Measurements from ENCODE around the gene UCN2.

Gene UCN2

DNA sequence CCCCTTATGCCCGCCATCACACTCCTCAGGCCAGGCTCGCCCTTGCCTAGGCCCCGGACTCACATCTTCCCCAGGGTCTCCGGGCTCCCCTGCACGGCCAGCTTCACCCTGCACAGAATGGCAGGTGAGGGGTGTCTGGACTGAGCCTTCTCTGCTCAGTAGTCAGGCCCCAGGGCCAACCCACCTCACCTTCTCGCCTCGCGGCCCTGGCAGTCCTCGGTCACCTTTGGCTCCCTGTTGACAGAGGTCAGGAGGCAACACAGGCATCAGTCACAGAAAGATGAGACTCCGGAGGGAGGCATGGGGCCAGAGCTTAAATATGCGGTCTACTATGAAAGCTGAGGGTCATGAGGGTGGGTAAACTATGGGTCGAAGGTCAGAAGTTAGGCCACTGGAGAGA lies 8.4 kb upstream of the UCN2 start:
- Histone ChIP-seq H3K4me3 (ENCODE audit: insufficient read depth, low read depth, low read length, poor library complexity, severe bottlenecking) (no peak overlapping the region), H3K4me1 (ENCODE audit: control insufficient read depth, insufficient read depth, low read length, poor library complexity, severe bottlenecking) (no peaks in the 10 kb centered on the region), H3K27me3 (replicated peaks; ENCODE audit: control insufficient read depth, insufficient read depth, low read length, poor library complexity, severe bottlenecking) (no peaks in the 10 kb centered on the region), H3K9me3 (ENCODE audit: control insufficient read depth, low read length) (no peaks in the 10 kb centered on the region), H3K27ac (ENCODE audit: insufficient read depth, low read length, poor library complexity, severe bottlenecking) (no peak overlapping the region), H3K36me3 (ENCODE audit: control insufficient read depth, insufficient read depth, low read length) (no peaks in the 10 kb centered on the region)
- no peak for DNase-seq

DNA sequence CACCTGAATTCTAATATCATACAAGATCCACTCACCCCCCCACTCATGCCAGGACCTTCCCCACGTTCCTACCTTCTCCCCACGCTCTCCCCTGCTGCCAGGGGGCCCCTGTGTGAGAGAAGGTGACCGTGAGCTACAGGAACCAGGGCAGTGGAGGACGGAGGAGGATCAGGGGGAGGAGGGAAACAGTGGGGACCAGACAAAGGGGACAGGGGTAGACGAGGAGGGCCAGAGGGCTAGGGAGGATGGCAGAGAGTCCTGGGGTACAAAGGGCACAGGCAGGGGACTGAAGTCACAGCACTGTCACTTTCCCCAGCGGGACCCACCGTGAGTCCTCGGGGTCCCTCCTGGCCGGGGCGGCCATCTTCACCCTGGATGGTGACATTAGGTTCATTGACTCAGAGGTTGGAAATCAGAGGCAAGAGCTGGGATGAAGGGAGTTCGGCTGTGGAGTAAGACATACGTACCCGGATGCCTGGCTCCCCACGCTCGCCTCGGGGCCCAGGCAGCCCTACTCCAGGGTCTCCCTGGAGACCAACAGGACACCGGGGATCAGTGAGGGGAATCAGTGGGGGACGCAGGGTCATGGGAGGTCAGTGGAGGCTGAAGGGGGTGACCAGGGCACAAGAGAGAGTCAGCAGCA lies 6.3 kb upstream of the UCN2 start:
- Histone ChIP-seq H3K9me3 (ENCODE audit: control insufficient read depth, low read length) (no peaks in the 10 kb centered on the region), H3K27me3 (replicated peaks; ENCODE audit: control insufficient read depth, insufficient read depth, low read length, poor library complexity, severe bottlenecking) (no peaks in the 10 kb centered on the region), H3K4me1 (ENCODE audit: control insufficient read depth, insufficient read depth, low read length, poor library complexity, severe bottlenecking) (no peaks in the 10 kb centered on the region), H3K4me3 (ENCODE audit: insufficient read depth, low read depth, low read length, poor library complexity, severe bottlenecking) (no peak overlapping the region), H3K27ac (ENCODE audit: insufficient read depth, low read length, poor library complexity, severe bottlenecking) (no peak overlapping the region), H3K36me3 (ENCODE audit: control insufficient read depth, insufficient read depth, low read length) (no peaks in the 10 kb centered on the region)
- no peak for DNase-seq

DNA sequence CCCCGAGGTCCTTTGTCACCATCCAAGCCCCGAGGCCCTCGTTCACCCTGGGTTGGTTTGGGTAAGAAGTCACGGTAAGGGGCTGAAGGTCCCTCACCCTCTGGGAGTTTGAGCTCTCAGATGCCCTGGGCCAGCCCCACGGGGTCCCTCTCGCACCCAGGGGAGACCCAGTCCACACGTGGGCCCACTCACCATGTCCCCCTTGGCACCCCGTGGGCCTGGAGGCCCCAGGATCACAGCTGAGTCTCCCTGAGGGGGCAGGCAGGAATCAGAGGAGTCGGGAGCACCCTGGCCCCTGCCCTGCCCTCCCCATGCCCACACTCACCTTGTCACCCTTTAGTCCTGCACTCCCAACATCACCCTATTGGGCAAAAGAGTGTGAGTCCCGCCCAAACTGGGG lies 5.8 kb upstream of the UCN2 start:
- H3K36me3 ChIP-seq (ENCODE audit: control insufficient read depth, insufficient read depth, low read length), result no peaks in the 10 kb centered on the region
- no peaks in the 10 kb centered on the region for H3K4me1 ChIP-seq (ENCODE audit: control insufficient read depth, insufficient read depth, low read length, poor library complexity, severe bottlenecking)
- no peak for DNase-seq
- H3K27me3 ChIP-seq (replicated peaks; ENCODE audit: control insufficient read depth, insufficient read depth, low read length, poor library complexity, severe bottlenecking), result no peaks in the 10 kb centered on the region
- no peak overlapping the region for H3K4me3 ChIP-seq (ENCODE audit: insufficient read depth, low read depth, low read length, poor library complexity, severe bottlenecking)
- no peak overlapping the region for H3K27ac ChIP-seq (ENCODE audit: insufficient read depth, low read length, poor library complexity, severe bottlenecking)
- H3K9me3 ChIP-seq (ENCODE audit: control insufficient read depth, low read length), result no peaks in the 10 kb centered on the region

DNA sequence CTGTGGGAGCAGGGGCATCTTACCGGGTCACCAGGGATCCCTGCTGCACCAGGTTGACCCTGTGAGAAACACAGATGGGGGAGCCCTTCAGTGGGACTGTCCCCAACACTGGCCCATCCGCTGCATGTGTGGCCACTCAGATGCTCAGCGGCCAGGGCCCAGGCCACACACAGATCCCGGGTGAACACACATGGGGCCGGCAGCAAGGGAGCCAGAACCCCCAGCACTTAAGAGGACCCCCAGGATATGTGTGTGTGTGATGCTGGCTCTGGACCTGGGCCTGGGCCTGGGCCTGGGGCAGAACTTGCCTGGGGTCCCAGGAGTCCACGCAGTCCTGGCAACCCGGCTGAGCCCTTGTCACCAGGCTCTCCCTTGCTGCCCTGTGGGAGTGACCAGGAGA lies 4.9 kb upstream of the UCN2 start:
- no peak for DNase-seq
- Histone ChIP-seq H3K4me1 (ENCODE audit: control insufficient read depth, insufficient read depth, low read length, poor library complexity, severe bottlenecking) (no peaks in the 10 kb centered on the region), H3K9me3 (ENCODE audit: control insufficient read depth, low read length) (no peaks in the 10 kb centered on the region), H3K36me3 (ENCODE audit: control insufficient read depth, insufficient read depth, low read length) (no peaks in the 10 kb centered on the region), H3K27ac (ENCODE audit: insufficient read depth, low read length, poor library complexity, severe bottlenecking) (no peak overlapping the region), H3K4me3 (ENCODE audit: insufficient read depth, low read depth, low read length, poor library complexity, severe bottlenecking) (no peak overlapping the region), H3K27me3 (replicated peaks; ENCODE audit: control insufficient read depth, insufficient read depth, low read length, poor library complexity, severe bottlenecking) (no peaks in the 10 kb centered on the region)

DNA sequence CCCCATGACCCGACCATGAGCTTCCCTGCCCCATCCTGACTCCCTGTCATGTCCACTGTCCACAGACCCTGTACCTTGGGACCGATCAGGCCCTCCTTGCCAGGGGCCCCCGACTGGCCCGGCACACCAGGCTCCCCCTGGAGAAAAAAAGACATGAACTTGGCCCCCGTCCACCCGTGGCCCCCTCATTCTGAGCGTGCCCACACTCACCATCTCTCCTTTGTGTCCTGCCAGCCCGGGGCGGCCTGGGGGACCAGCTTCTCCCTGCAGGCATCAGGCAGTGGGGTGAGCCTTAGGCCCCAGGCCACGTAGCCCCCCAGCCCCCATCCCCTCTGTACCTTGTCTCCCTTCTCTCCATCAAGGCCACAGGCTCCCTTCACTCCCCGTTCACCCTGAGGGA lies 3.9 kb upstream of the UCN2 start:
- no peaks in the 10 kb centered on the region for H3K9me3 ChIP-seq (ENCODE audit: control insufficient read depth, low read length)
- no peak for DNase-seq
- H3K4me3 ChIP-seq (ENCODE audit: insufficient read depth, low read depth, low read length, poor library complexity, severe bottlenecking), result no peak overlapping the region
- no peaks in the 10 kb centered on the region for H3K36me3 ChIP-seq (ENCODE audit: control insufficient read depth, insufficient read depth, low read length)
- no peaks in the 10 kb centered on the region for H3K27me3 ChIP-seq (replicated peaks; ENCODE audit: control insufficient read depth, insufficient read depth, low read length, poor library complexity, severe bottlenecking)
- H3K4me1 ChIP-seq (ENCODE audit: control insufficient read depth, insufficient read depth, low read length, poor library complexity, severe bottlenecking), result no peaks in the 10 kb centered on the region
- no peak overlapping the region for H3K27ac ChIP-seq (ENCODE audit: insufficient read depth, low read length, poor library complexity, severe bottlenecking)

DNA sequence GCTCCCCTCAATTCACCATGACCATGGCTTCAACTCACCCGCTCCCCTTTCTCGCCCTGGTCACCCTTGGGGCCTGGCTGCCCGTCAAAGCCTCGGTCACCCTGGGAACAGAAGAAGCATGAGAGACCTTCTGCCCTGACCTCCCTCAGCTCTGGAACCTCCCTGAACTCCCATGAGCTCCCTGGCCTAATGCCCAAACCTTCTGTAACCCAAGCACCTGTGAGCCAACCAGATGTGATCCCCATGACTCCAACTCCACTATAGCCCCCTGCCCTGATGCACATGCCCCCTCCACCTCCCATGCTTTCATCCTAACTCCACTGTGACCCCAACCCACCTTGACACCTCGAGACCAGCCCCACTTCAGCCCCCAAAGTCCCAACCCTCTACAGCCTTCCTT lies 3.5 kb upstream of the UCN2 start:
- DNase-seq, result no peak
- Histone ChIP-seq H3K4me1 (ENCODE audit: control insufficient read depth, insufficient read depth, low read length, poor library complexity, severe bottlenecking) (no peaks in the 10 kb centered on the region), H3K27ac (ENCODE audit: insufficient read depth, low read length, poor library complexity, severe bottlenecking) (no peak overlapping the region), H3K36me3 (ENCODE audit: control insufficient read depth, insufficient read depth, low read length) (no peaks in the 10 kb centered on the region), H3K4me3 (ENCODE audit: insufficient read depth, low read depth, low read length, poor library complexity, severe bottlenecking) (no peak overlapping the region), H3K9me3 (ENCODE audit: control insufficient read depth, low read length) (no peaks in the 10 kb centered on the region), H3K27me3 (replicated peaks; ENCODE audit: control insufficient read depth, insufficient read depth, low read length, poor library complexity, severe bottlenecking) (no peaks in the 10 kb centered on the region)

DNA sequence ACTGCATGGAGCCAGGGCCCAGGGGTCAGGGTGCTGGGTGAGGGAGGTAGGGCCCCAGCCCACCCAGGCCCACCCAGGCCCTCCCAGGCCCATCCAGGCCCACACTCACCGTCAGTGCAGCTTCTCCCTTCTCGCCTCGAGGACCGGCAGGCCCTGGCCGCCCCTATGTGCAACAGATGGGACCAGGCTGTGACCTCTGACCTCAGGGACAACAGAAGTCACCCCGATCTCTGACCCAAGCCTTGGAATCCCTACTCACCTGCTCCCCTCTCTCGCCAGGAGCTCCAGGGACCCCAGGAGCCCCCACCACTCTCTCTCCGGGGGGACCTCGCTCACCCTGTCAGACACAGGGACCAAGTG lies 2.8 kb upstream of the UCN2 start:
- Histone ChIP-seq H3K4me3 (ENCODE audit: insufficient read depth, low read depth, low read length, poor library complexity, severe bottlenecking) (no peak overlapping the region), H3K27ac (ENCODE audit: insufficient read depth, low read length, poor library complexity, severe bottlenecking) (no peak overlapping the region), H3K27me3 (replicated peaks; ENCODE audit: control insufficient read depth, insufficient read depth, low read length, poor library complexity, severe bottlenecking) (no peaks in the 10 kb centered on the region), H3K36me3 (ENCODE audit: control insufficient read depth, insufficient read depth, low read length) (no peaks in the 10 kb centered on the region), H3K9me3 (ENCODE audit: control insufficient read depth, low read length) (no peaks in the 10 kb centered on the region), H3K4me1 (ENCODE audit: control insufficient read depth, insufficient read depth, low read length, poor library complexity, severe bottlenecking) (no peaks in the 10 kb centered on the region)
- no peak for DNase-seq

DNA sequence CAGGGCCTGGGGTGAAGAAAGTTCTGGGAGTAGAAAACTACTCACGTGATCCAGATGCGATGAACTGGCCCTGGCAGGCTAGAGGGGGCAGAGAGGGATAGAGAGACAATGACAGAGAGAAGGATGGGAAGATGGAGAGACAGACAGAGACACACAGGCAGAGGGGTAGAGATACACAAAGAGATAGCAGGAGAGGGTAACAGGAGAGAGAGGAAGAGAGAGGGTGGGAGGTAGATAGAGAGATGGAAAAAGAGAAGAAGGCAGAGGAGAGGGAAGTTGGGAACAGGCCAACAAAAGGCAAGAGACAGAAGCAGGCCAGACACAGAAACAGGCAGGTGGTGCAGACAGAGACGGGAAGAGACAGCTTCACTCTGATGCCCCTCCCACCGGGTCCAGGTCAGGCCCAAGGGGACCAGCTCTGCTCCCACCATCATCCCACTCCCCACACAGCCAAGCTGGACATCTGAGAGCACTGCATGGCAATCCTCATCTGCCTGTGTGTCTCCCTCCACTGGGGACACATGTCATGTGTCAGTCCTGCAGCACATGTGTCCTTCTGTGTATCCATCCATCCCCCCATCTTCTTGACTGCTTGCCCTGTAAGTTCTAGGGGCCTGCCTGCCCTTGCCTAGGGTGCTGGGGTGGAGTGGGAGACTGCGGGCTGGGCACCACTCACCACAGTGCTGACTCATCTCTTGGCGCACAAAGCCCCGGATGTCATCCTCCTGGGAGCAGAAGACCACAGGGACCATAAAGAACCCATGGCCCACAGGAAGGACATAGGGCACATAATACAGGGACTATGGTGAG lies 2.2 kb upstream of the UCN2 start:
- H3K4me1 ChIP-seq (ENCODE audit: control insufficient read depth, insufficient read depth, low read length, poor library complexity, severe bottlenecking), result no peaks in the 10 kb centered on the region
- DNase-seq, result no peak
- H3K9me3 ChIP-seq (ENCODE audit: control insufficient read depth, low read length), result no peaks in the 10 kb centered on the region
- H3K4me3 ChIP-seq (ENCODE audit: insufficient read depth, low read depth, low read length, poor library complexity, severe bottlenecking), result no peak overlapping the region
- H3K27me3 ChIP-seq (replicated peaks; ENCODE audit: control insufficient read depth, insufficient read depth, low read length, poor library complexity, severe bottlenecking), result no peaks in the 10 kb centered on the region
- no peak overlapping the region for H3K27ac ChIP-seq (ENCODE audit: insufficient read depth, low read length, poor library complexity, severe bottlenecking)
- no peaks in the 10 kb centered on the region for H3K36me3 ChIP-seq (ENCODE audit: control insufficient read depth, insufficient read depth, low read length)

DNA sequence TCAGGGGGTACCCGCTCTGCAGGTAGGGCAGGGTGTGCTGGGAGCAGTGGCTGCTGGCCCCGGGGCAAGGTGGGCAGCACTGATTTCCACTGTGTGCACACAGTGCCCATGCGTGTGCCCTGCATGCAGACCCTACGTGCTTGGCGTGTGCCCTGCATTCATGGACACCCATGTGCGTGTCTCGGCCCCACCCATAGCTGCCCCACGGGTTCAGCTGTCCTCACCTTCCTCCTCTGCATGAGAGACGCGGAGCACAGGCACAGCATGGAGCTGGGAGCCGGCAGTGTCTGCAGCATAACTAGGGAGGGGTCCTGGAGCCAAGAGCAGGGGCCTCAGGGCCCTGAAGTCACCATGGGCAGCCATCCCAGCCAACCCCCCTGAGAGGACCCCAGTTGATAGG lies 1.6 kb upstream of the UCN2 start:
- Histone ChIP-seq H3K4me1 (ENCODE audit: control insufficient read depth, insufficient read depth, low read length, poor library complexity, severe bottlenecking) (no peaks in the 10 kb centered on the region), H3K27ac (ENCODE audit: insufficient read depth, low read length, poor library complexity, severe bottlenecking) (no peak overlapping the region), H3K9me3 (ENCODE audit: control insufficient read depth, low read length) (no peaks in the 10 kb centered on the region), H3K27me3 (replicated peaks; ENCODE audit: control insufficient read depth, insufficient read depth, low read length, poor library complexity, severe bottlenecking) (no peaks in the 10 kb centered on the region), H3K36me3 (ENCODE audit: control insufficient read depth, insufficient read depth, low read length) (no peaks in the 10 kb centered on the region), H3K4me3 (ENCODE audit: insufficient read depth, low read depth, low read length, poor library complexity, severe bottlenecking) (no peak overlapping the region)
- DNase-seq, result no peak

DNA sequence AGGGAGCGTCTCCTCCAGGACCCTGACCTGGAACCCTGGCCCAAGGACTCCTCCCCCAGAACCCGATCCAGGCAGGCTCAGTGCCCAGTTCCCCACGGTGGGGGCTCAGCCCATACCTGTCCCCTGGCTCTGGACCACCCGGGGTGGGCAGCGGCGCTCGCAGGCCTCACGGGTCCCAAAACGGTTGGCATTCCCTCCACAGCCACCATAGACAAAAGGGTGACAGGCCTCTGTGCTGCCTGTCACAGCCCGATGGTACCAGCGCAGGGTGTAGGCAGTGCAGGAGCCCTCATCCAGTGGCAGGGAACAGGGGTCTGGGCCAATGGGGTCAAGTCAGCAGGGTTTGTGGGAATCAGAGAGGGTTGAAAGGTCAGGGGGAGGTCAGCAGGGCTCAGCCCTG lies 1.1 kb upstream of the UCN2 start:
- Histone ChIP-seq H3K9me3 (ENCODE audit: control insufficient read depth, low read length) (no peaks in the 10 kb centered on the region), H3K36me3 (ENCODE audit: control insufficient read depth, insufficient read depth, low read length) (no peaks in the 10 kb centered on the region), H3K4me1 (ENCODE audit: control insufficient read depth, insufficient read depth, low read length, poor library complexity, severe bottlenecking) (no peaks in the 10 kb centered on the region), H3K4me3 (ENCODE audit: insufficient read depth, low read depth, low read length, poor library complexity, severe bottlenecking) (no peak overlapping the region), H3K27me3 (replicated peaks; ENCODE audit: control insufficient read depth, insufficient read depth, low read length, poor library complexity, severe bottlenecking) (no peaks in the 10 kb centered on the region), H3K27ac (ENCODE audit: insufficient read depth, low read length, poor library complexity, severe bottlenecking) (no peak overlapping the region)
- no peak for DNase-seq

Data from effector memory CD4-positive, alpha-beta T cell (primary cell).